GM21381 (cell line): Measurements from ENCODE around the gene TBXAS1.

Experiments used
- ATAC-seq: cut with Tn5 transposase; IDR thresholded peaks from one replicate; pipeline ENCODE4 v1.9.1; 2021; ENCODE audit warnings: mild to moderate bottlenecking, moderate library complexity; ENCODE audit not compliant: unreplicated experiment

The TBXAS1 gene

GRCh38 chr7:139829025-139829774 is at the start of gene TBXAS1:
Gene TBXAS1 (plus strand): TSS chr7:139829264. CDS start chr7:139829391, 127 bp downstream.
- ATAC-seq, result no peak

GRCh38 chr7:139782932-139783331 is 46.1 kb upstream of the TBXAS1 start:
- no peak for ATAC-seq

GRCh38 chr7:139783647-139784385 is 45.2 kb upstream of the TBXAS1 start:
- no peak for ATAC-seq

- no peak for ATAC-seq
These were observed 44.4 kb upstream of the TBXAS1 start for GRCh38 chr7:139784648-139785047.

GRCh38 chr7:139791316-139791715 is 37.7 kb upstream of the TBXAS1 start:
- ATAC-seq, result no peak

- ATAC-seq, result no peak
These were observed 31.5 kb upstream of the TBXAS1 start for GRCh38 chr7:139797607-139798006.

- no peak for ATAC-seq
These were observed 30.8 kb upstream of the TBXAS1 start for GRCh38 chr7:139798221-139798620.

GRCh38 chr7:139798892-139799291 is 30.2 kb upstream of the TBXAS1 start:
- ATAC-seq, result no peak

- no peak for ATAC-seq
These were observed 29.5 kb upstream of the TBXAS1 start for GRCh38 chr7:139799586-139799985.

GRCh38 chr7:139804571-139804970 is 24.5 kb upstream of the TBXAS1 start:
- no peak for ATAC-seq

- no peak for ATAC-seq
These were observed 22.1 kb upstream of the TBXAS1 start for GRCh38 chr7:139807009-139807408.

- no peak for ATAC-seq
These were observed 20.6 kb upstream of the TBXAS1 start for GRCh38 chr7:139808427-139808826.

GRCh38 chr7:139808846-139809442 is 20.1 kb upstream of the TBXAS1 start:
- no peak for ATAC-seq

GRCh38 chr7:139811066-139811465 is 18.0 kb upstream of the TBXAS1 start:
- ATAC-seq, result no peak

GRCh38 chr7:139813151-139813550 is 15.9 kb upstream of the TBXAS1 start:
- ATAC-seq, result no peak

- no peak for ATAC-seq
These were observed 15.4 kb upstream of the TBXAS1 start for GRCh38 chr7:139813689-139814088.

GRCh38 chr7:139817249-139817648 is 11.8 kb upstream of the TBXAS1 start:
- ATAC-seq, result no peak

- ATAC-seq, result no peak
These were observed 9.0 kb upstream of the TBXAS1 start for GRCh38 chr7:139820089-139820488.

- no peak for ATAC-seq
These were observed 7.5 kb upstream of the TBXAS1 start for GRCh38 chr7:139821349-139822105.

GRCh38 chr7:139822855-139823254 is 6.2 kb upstream of the TBXAS1 start:
- ATAC-seq, result no peak

GRCh38 chr7:139823959-139824521 is 5.0 kb upstream of the TBXAS1 start:
- no peak for ATAC-seq
